Parathyroid adenoma (tissue), 2 donors: Measurements from ENCODE around the gene CGB3.
"Not testable (repeated sequence)": the region's sequence is repeated elsewhere in the genome, so short reads cannot be mapped to it uniquely, and the experiment has no call there.

ENCODE experiments used
- H2AFZ ChIP-seq: fragments of 300-600 bp; sonication (generic); one replicate; pipeline ENCODE4 v1.7.0; 2017; ENCODE audit warnings: antibody characterized with exemption, mild to moderate bottlenecking
- H3K27ac ChIP-seq: fragments of 300-600 bp; sonication (generic); one replicate; pipeline ENCODE4 v1.7.0; 2017
- H3K27me3 ChIP-seq: fragments of 300-600 bp; sonication (generic); one replicate; pipeline ENCODE4 v1.7.0; 2017; ENCODE audit warnings: low read length; ENCODE audit not compliant: control insufficient read depth, insufficient read depth
- H3K36me3 ChIP-seq: fragments of 300-600 bp; sonication (generic); one replicate; pipeline ENCODE4 v1.7.0; 2017; ENCODE audit warnings: low read length; ENCODE audit not compliant: control insufficient read depth, insufficient read depth
- H3K4me1 ChIP-seq: fragments of 300-600 bp; sonication (generic); one replicate; pipeline ENCODE4 v1.7.0; 2017; ENCODE audit warnings: control low read depth
- H3K4me2 ChIP-seq: fragments of 300-600 bp; sonication (generic); one replicate; pipeline ENCODE4 v1.7.0; 2017; ENCODE audit warnings: low read length
- H3K4me3 ChIP-seq: fragments of 300-600 bp; sonication (generic); one replicate; pipeline ENCODE4 v1.7.0; 2017; ENCODE audit warnings: low read depth, low read length
- H3K79me2 ChIP-seq: fragments of 300-600 bp; sonication (generic); one replicate; pipeline ENCODE4 v1.7.0; 2017; ENCODE audit warnings: control low read depth
- H3K9ac ChIP-seq: fragments of 300-600 bp; sonication (generic); one replicate; pipeline ENCODE4 v1.7.0; 2017; ENCODE audit warnings: mild to moderate bottlenecking
- H3K9me3 ChIP-seq: fragments of 300-600 bp; sonication (generic); one replicate; pipeline ENCODE4 v1.7.0; 2017; ENCODE audit warnings: low read length; ENCODE audit not compliant: control insufficient read depth
- CTCF ChIP-seq: fragments of 300-600 bp; sonication (generic); IDR thresholded peaks from one replicate; pipeline ENCODE4 v1.7.0; 2017; ENCODE audit warnings: antibody characterized with exemption, mild to moderate bottlenecking
- donor health status: primary hyperparathyroidism.

The CGB3 gene

GRCh38 chr19:49056101-49056901 is 32.2 kb upstream of the CGB3 start:
- peaks cover 4% of the 10 kb centered on the region for H3K4me1 ChIP-seq
- H3K27ac ChIP-seq: no peak overlapping the region
- no peak overlapping the region for H3K9ac ChIP-seq
- no peaks in the 10 kb centered on the region for H3K27me3 ChIP-seq
- no peaks in the 10 kb centered on the region for H3K9me3 ChIP-seq
- H2AFZ ChIP-seq: peak overlapping the region; percentile 91
- H3K4me3 ChIP-seq: peak overlapping the region; percentile 70
- no peaks in the 10 kb centered on the region for H3K79me2 ChIP-seq
- H3K36me3 ChIP-seq: no peaks in the 10 kb centered on the region
- H3K4me2 ChIP-seq: peak overlapping the region; percentile 99
- TF ChIP-seq CTCF: peak; percentile 34

- H3K27ac ChIP-seq, H3K4me1 ChIP-seq, H3K27me3 ChIP-seq, H2AFZ ChIP-seq, H3K4me2 ChIP-seq, H3K9ac ChIP-seq, H3K4me3 ChIP-seq, H3K36me3 ChIP-seq, H3K79me2 ChIP-seq, H3K9me3 ChIP-seq: not testable (repeated sequence)
These were observed 26.4 kb upstream of the CGB3 start for GRCh38 chr19:49050376-49051033.

- not testable (repeated sequence) for H3K36me3 ChIP-seq, H3K79me2 ChIP-seq, H3K9me3 ChIP-seq, H3K9ac ChIP-seq, H3K4me2 ChIP-seq, H3K4me1 ChIP-seq, H3K27ac ChIP-seq, H3K4me3 ChIP-seq, H2AFZ ChIP-seq, H3K27me3 ChIP-seq
These were observed 25.7 kb upstream of the CGB3 start for GRCh38 chr19:49049834-49050233.

GRCh38 chr19:49049011-49049410 is 24.9 kb upstream of the CGB3 start, which contains the start of gene CGB8:
Gene CGB8 (minus strand): TSS chr19:49049111. CDS start chr19:49048739, 372 bp downstream.
- H3K9me3 ChIP-seq, H3K27ac ChIP-seq, H3K27me3 ChIP-seq, H3K9ac ChIP-seq, H3K4me3 ChIP-seq, H3K4me1 ChIP-seq, H3K36me3 ChIP-seq, H3K79me2 ChIP-seq, H2AFZ ChIP-seq, H3K4me2 ChIP-seq: not testable (repeated sequence)

GRCh38 chr19:49043548-49043947 is 19.4 kb upstream of the CGB3 start, which contains the start of gene CGB5:
Gene CGB5 (plus strand): TSS chr19:49043848. CDS start chr19:49044210, 362 bp downstream.
- not testable (repeated sequence) for H3K79me2 ChIP-seq, H3K27me3 ChIP-seq, H3K9ac ChIP-seq, H2AFZ ChIP-seq, H3K4me1 ChIP-seq, H3K4me3 ChIP-seq, H3K9me3 ChIP-seq, H3K4me2 ChIP-seq, H3K36me3 ChIP-seq, H3K27ac ChIP-seq

GRCh38 chr19:49042666-49043065 is 18.5 kb upstream of the CGB3 start:
- not testable (repeated sequence) for H3K9ac ChIP-seq, H3K4me2 ChIP-seq, H3K79me2 ChIP-seq, H2AFZ ChIP-seq, H3K4me1 ChIP-seq, H3K36me3 ChIP-seq, H3K27me3 ChIP-seq, H3K27ac ChIP-seq, H3K9me3 ChIP-seq, H3K4me3 ChIP-seq

- Histone ChIP-seq H3K9ac (no peak overlapping the region), H3K79me2 (no peaks in the 10 kb centered on the region), H3K4me3 (no peak overlapping the region), H3K27ac (no peak overlapping the region), H3K4me1 (no peaks in the 10 kb centered on the region), H3K4me2 (no peak overlapping the region), H3K9me3 (no peaks in the 10 kb centered on the region), H3K36me3 (no peaks in the 10 kb centered on the region), H2AFZ (no peak overlapping the region), H3K27me3 (no peaks in the 10 kb centered on the region)
- no peak for TF ChIP-seq CTCF
These were observed 18.0 kb upstream of the CGB3 start for GRCh38 chr19:49042177-49042576.

GRCh38 chr19:49039736-49040135 is 15.6 kb upstream of the CGB3 start:
- not testable (repeated sequence) for H2AFZ ChIP-seq, H3K79me2 ChIP-seq, H3K36me3 ChIP-seq, H3K27me3 ChIP-seq, H3K27ac ChIP-seq, H3K4me2 ChIP-seq, H3K9me3 ChIP-seq, H3K4me1 ChIP-seq, H3K4me3 ChIP-seq, H3K9ac ChIP-seq

- not testable (repeated sequence) for H2AFZ ChIP-seq, H3K9ac ChIP-seq, H3K36me3 ChIP-seq, H3K79me2 ChIP-seq, H3K4me3 ChIP-seq, H3K4me2 ChIP-seq, H3K4me1 ChIP-seq, H3K27ac ChIP-seq, H3K9me3 ChIP-seq, H3K27me3 ChIP-seq
These were observed 14.6 kb upstream of the CGB3 start for GRCh38 chr19:49038557-49039276.
